A673 (cell line): ENCODE measurements around the gene CDA.

Experiments used
- EZH2 ChIP-seq: fragments of 200-600 bp; sonication (generic); IDR thresholded peaks from 2 replicates; pipeline ENCODE4 v1.6.1; 2017; ENCODE audit warnings: borderline replicate concordance, low read depth, mild to moderate bottlenecking, mixed read lengths, antibody characterized with exemption, low read length; ENCODE audit not compliant: poor library complexity, severe bottlenecking
- TF ChIP-seq, protein P1 (sequence below): fragments of 300-800, 200-600 bp; sonication (generic); conservative IDR thresholded peaks from 2 replicates; pipeline ENCODE4 v1.5.1; 2017; ENCODE audit warnings: low read depth, mild to moderate bottlenecking, antibody characterized with exemption, low read length, moderate library complexity, mixed read lengths

DNA sequence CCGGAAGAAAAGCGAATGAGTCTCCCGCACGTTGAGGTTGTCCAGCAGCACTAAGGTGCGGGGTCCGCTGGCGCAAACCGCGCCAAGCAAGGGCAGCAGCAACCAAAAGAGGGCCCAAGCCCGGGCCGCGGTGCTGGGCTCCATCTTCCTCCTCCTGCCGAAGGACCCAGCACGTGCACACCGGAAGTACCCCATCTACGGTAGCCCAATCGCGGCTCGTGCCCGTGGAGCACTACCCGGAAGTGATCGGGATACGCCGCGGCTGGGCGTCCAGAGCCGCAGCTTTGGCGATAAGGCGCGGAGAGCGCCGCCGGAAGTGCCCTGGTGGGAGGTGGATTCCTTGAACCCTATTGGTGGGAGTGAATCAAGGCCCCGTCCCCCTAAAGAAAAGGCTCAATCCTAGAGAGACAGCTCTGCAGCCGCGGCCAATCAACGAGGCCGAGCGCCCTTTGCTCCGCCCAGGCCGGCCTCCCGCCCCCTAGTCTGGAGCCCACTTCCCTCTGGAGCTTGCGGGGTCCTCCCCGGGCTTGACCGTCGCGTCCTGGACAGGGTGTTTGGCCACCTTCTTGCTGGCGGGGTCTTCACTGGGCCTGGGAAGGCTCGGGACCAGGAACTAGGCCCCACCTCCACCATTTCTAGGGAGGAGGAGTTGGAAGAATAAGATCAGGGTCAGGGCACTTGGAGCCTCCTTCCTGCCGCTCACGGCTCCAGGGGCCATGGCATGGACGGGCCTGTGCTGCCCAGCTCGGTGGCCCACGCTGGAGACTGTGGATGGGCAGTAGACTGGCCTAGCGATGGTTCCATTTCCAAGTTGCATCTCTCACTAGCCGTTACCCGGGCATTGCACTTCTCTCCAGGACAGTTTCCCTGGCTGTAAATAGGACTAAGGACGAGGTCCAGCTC is 72.6 kb downstream of the CDA start, which contains the start of gene DDOST:
- TF ChIP-seq, protein P1, sequence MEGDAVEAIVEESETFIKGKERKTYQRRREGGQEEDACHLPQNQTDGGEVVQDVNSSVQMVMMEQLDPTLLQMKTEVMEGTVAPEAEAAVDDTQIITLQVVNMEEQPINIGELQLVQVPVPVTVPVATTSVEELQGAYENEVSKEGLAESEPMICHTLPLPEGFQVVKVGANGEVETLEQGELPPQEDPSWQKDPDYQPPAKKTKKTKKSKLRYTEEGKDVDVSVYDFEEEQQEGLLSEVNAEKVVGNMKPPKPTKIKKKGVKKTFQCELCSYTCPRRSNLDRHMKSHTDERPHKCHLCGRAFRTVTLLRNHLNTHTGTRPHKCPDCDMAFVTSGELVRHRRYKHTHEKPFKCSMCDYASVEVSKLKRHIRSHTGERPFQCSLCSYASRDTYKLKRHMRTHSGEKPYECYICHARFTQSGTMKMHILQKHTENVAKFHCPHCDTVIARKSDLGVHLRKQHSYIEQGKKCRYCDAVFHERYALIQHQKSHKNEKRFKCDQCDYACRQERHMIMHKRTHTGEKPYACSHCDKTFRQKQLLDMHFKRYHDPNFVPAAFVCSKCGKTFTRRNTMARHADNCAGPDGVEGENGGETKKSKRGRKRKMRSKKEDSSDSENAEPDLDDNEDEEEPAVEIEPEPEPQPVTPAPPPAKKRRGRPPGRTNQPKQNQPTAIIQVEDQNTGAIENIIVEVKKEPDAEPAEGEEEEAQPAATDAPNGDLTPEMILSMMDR: peak; percentile 55
- TF ChIP-seq EZH2: no peak
